HepG2 (cell line): ENCODE measurements around the gene MMP3.

Source experiments
- ASH2L ChIP-seq: fragments of 300-600, 200-600 bp; sonication (generic); IDR thresholded peaks from 2 replicates; pipeline ENCODE4 v1.7.0; 2017; ENCODE audit warnings: low read depth, mild to moderate bottlenecking, moderate library complexity, mixed read lengths, low read length; ENCODE audit not compliant: insufficient read length
- EZH2 ChIP-seq: conservative IDR thresholded peaks from 2 replicates; pipeline ENCODE4 v1.6.1; 2012; ENCODE audit warnings: mild to moderate bottlenecking, low read depth, low read length, moderate library complexity
- NFATC3 ChIP-seq: sonication (generic); formaldehyde crosslinking; IDR thresholded peaks from 2 replicates; pipeline ENCODE4 v1.5.1; 2020; ENCODE audit warnings: mild to moderate bottlenecking, missing genetic modification reagents
- TF ChIP-seq, protein P1 (sequence below): IDR thresholded peaks from 2 replicates; pipeline ENCODE4 v1.6.1; 2012; ENCODE audit warnings: inconsistent platforms
- TF ChIP-seq, protein P2 (sequence below): sonication (generic); formaldehyde crosslinking; IDR thresholded peaks from 2 replicates; pipeline ENCODE4 v1.5.1; 2020; ENCODE audit warnings: missing genetic modification reagents, mild to moderate bottlenecking, borderline replicate concordance

DNA sequence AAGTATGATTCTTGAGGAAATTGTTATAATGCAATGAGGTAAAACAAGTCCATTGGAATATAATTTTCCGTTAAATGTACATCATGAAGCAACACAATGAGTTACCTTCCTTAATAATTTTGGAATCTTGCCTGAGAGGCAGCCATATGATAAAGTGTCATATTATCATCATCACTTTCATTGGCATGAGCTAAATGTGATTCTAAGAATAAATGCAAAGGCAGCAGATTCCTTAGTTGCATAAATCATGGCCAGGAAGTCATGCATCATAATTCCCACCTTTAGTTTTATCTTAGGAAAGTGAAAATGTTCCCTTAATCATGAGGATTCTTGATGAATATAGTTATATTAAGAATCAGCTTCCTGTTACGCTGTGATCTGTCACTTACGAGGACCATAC lies 31.2 kb downstream of the MMP3 start:
- TF ChIP-seq, protein P1, sequence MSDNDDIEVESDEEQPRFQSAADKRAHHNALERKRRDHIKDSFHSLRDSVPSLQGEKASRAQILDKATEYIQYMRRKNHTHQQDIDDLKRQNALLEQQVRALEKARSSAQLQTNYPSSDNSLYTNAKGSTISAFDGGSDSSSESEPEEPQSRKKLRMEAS, result no peak
- TF ChIP-seq NFATC3 (CRISPR knock-in tag) (no peak), ASH2L (no peak), EZH2 (no peak)
- TF ChIP-seq, protein P2, sequence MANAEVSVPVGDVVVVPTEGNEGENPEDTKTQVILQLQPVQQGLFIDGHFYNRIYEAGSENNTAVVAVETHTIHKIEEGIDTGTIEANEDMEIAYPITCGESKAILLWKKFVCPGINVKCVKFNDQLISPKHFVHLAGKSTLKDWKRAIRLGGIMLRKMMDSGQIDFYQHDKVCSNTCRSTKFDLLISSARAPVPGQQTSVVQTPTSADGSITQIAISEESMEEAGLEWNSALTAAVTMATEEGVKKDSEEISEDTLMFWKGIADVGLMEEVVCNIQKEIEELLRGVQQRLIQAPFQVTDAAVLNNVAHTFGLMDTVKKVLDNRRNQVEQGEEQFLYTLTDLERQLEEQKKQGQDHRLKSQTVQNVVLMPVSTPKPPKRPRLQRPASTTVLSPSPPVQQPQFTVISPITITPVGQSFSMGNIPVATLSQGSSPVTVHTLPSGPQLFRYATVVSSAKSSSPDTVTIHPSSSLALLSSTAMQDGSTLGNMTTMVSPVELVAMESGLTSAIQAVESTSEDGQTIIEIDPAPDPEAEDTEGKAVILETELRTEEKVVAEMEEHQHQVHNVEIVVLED (CRISPR knock-in tag), result no peak
